DMS53 treated with DMSO at 0.1 percent for 48 hours (cell line): Measurements from ENCODE around the gene ILKAP.

ENCODE experiments used
- DNase-seq: peaks from one replicate; lab custom pipeline; 2025; ENCODE audit not compliant: unreplicated experiment; lab: John Stamatoyannopoulos, UW

ILKAP gene, protein sequence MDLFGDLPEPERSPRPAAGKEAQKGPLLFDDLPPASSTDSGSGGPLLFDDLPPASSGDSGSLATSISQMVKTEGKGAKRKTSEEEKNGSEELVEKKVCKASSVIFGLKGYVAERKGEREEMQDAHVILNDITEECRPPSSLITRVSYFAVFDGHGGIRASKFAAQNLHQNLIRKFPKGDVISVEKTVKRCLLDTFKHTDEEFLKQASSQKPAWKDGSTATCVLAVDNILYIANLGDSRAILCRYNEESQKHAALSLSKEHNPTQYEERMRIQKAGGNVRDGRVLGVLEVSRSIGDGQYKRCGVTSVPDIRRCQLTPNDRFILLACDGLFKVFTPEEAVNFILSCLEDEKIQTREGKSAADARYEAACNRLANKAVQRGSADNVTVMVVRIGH

GRCh38 chr2:238203094-238203972, at the start of gene ILKAP:
Gene ILKAP (minus strand): TSS chr2:238203695. CDS start chr2:238203553, 142 bp downstream.
- DNase-seq: peak; percentile 89

DNA sequence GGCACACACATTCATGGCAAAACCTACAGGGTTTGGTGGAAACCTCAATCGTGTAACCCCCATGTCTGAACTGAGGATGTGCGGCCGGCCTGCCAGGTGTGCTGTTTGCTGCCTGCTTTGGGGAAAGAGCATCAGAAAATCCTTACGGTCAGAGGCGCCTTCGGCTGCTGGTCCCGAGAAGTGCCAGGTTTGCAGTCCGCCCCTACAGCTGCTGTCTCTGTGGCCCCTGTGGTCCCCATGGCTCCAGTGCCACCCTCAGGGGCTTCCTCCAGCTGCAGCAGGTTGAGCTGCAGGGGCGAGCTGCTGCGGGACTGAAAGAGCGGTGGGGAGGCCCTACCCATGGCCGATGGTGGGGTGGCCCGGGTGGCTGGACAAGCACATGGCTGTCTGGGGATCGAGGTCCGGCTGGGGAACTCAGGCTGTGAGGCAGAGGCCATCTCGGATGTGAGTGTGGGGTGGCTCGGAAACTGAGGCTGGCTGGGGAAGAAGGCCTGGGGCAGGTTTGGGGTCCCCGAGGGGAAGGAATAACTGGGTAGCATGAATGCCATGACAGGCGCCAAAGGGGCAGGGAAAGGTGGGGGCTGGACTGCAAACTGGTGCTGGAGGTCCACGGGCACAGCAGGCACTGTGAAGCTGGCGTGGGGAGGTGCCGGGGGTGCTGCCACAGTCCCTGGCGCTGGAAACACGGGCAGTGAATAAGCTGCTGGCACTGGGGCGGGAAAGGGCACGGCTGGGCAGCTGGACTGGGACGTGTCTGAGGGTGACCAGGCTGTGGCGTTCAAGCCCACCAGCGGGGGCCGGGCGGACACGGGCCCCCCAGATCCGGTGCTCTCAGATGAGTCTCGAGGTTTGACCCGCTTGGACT, 49.5 kb upstream of the ILKAP start:
- no peak for DNase-seq

GRCh38 chr2:238251986-238252385, 48.5 kb upstream of the ILKAP start:
- DNase-seq: no peak

- DNase-seq: no peak
Measured at GRCh38 chr2:238251331-238251730, 47.8 kb upstream of the ILKAP start.

DNA sequence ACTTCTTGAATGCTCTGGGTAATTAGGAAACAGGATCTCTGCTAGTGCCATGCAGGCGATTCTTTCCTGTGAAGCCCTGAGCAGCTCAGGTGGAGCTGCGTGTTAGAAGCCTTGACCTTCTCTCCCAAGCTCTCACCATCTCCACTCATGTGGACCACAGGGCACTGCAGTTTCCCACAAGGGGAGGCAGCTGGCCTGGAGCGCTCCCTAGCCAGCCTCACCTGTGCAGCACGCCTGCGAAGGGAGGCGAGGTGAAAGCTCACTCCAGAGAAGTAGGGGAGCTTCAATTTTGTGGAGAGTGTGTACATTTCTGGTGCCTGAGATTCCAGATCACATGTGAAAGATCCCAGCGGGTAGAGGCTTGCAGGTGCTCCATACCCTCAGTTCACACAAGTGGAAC, 47.4 kb upstream of the ILKAP start:
- DNase-seq: no peak

DNA sequence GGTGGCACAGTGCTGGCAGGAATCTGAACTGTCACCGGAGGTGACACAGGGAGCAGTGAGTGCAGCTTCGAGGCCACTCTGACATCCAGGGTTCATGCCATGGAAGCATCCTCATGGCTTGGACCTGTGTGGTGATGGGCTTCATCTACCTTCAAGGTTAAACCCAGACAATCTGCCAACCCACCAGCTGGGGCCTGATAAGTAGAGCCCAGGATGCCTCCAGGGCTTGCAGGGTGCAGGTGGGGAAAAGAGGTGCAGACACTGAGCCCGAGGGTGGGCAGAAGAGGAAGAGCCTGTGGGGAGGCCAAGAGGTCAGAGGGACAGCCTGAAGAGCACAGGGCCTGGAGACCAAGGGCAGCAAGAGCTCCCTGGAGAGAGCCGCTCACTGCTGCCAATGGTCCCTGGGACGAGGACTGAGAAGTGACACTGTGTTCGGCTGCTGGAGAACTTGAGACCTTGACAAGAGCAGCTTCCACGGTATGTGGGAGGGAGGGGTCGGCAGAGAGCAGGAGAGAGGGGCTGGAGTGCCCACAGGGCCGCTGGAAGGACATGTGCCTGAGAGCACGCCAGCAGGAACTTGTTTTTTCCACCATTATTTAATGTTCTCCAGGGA, 44.5 kb upstream of the ILKAP start:
- DNase-seq: no peak

GRCh38 chr2:238247002-238247822, 43.7 kb upstream of the ILKAP start:
- DNase-seq: no peak

GRCh38 chr2:238244151-238244550, 40.7 kb upstream of the ILKAP start:
- DNase-seq: no peak

- no peak for DNase-seq
Measured at GRCh38 chr2:238243496-238244076, 40.1 kb upstream of the ILKAP start.

DNA sequence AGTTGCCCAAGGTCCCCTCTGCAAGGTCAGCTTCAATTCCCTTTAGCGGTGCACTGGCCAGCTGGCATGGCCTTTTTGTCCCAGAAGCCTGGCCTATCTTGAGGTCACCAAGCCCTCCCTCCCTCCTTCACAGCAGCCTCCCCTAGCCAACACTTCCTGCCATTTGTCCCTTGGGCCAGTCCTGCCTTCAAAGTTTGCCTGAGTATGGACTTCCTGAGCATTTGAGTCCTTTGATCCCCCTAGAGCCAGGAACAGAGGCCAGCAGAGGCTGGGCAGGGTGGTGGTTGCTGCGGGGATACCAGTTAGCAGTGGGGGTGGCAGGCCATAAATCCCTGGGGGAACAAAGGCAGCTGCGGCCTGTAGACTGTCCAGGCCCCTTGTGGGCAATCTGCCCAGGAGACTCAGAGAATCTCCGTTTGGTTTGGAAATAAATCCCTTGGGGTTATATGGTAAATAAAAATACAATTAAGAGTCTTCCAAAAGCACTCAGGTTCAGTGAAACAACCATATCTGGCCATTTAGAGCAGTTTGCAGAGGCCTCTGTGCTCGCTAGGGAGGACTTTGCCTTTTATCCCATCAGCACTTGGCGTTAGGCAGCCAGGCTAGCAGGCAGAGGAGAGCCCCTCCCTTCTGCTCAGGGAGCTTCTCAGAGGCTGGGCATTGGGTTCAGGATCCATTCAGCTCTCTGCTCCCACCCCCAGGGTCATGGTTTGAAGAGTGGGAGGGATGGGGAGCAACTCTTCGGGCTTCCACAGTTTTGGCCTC, 39.4 kb upstream of the ILKAP start:
- no peak for DNase-seq

GRCh38 chr2:238241970-238242369, 38.5 kb upstream of the ILKAP start:
- DNase-seq: no peak

DNA sequence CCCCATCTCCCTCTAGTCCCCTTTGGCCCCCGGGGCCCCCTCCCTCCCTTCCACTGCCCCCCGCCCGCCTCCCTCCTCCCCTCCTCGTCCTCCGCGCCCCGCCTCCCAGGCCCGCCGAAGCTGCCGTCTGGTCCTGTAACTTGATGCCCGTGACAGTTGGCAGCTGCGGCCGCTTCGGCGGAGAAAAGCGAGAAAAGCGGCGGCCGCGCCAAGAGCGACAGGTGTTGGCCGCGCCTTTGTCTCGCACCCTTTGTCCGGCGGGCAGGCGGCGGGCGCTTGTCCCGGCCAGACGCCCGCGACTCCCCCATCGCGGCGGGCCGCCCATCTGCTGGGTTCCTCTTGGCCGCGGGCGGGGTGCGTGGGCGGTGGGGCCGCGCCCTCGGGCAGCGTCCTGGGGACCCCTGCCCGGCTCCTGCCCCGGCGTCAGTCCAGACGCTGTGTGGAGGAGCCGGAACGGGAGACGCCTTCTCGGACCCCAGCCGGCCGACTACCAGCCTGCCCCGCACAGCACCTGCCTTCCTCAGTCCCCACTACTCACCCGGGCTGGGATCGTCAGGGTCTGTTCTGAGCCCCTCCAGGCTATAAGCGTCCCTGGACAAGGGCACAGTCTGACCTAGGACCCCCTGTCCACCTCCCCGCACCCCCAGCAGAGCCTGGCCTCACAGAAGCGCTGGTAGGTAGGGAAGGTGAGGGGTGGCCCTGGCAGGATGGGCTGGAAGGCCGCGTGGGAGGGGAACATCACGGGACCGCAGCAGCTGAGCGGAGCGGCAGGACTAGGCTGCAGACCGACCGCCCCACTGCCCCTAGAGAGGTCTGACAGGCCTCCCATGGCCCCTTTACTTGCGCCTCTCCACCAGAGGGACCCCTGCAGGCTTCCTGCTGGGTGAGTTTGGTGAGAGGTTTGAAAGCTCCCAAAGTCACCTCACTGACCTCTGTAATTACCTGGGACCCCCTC, 37.5 kb upstream of the ILKAP start:
- DNase-seq: peak; percentile 94

DNA sequence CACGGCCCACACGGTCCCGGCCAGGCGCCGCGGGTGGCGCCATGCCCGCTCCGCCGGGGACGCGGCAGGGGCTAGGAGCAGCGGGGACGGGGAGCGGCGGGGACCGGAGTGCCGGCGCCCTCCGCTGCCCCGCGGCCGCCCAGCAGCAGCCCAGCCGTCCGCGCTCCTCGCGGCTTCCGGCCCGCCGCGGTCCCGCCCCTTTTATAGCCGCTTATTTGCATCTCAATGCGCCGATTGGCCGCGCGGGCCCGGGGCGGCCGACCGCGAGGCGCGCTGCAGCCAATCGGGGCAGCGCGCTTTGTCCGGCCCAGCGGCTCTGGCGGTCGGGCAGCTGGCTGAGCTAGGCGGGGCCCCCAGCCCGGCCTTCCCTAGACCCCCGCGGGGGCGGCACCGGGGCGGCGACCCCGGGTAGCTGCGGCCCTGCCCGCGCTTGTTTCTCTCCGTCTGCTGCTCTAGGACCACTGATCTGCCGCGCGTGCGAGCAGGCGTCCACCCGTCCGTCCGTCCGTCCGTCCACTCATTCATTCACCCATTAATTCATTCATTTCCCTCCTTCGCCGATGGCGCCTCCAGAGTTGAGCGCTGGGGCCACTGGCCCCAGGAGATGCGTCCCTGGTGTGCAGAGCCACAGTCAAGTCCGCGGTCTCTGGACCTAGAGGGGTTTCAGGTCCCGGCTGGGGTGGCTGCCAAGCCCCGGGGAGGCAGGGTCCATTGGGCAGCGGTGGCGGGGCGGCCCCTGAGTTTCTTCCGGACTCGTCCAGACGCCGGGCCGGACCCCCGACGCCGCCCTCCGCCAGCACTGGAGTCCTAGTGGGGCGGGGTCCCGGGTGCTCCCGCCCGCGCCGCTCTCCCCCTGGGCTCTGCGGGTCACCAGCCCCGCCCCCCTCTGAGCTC, 36.6 kb upstream of the ILKAP start, which contains the start of gene HES6:
Gene HES6, minus strand, starts transcription at position 176 of the 894 bp plus-strand sequence. Its CDS starts 133 bp downstream, at position 43.
- DNase-seq: peak; percentile 94

- no peak for DNase-seq
Measured at GRCh38 chr2:238239543-238239862, 36.0 kb upstream of the ILKAP start.

GRCh38 chr2:238238766-238239542, 35.5 kb upstream of the ILKAP start:
- DNase-seq: peak; percentile 59

- no peak for DNase-seq
Measured at GRCh38 chr2:238238311-238238765, 34.8 kb upstream of the ILKAP start.
